Measurements from ENCODE around the gene ZFHX2.
"Not testable (repeated sequence)": the region's sequence is repeated elsewhere in the genome, so short reads cannot be mapped to it uniquely, and the experiment has no call there.

Gene ZFHX2

GRCh38 chr14:23551266-23552028 is at the start of gene ZFHX2:
TSS of gene ZFHX2 (minus strand) at chr14:23551765. CDS start at chr14:23535325, 16,440 bp downstream.
- Mint-ChIP-seq H3K4me3 (no peak within 1 kb of the TSS), H3K27ac (peak within 1 kb of the TSS; percentile 94), H3K9me3 (ENCODE audit: low read depth) (no peaks in the 10 kb centered on the region), H3K36me3 (no peaks in the 10 kb centered on the region), H3K4me1 (ENCODE audit: low read depth) (peaks cover 10% of the 10 kb centered on the region), H3K27me3 (no peaks in the 10 kb centered on the region)

GRCh38 chr14:23600806-23601205 is 49.2 kb upstream of the ZFHX2 start:
- H3K27ac Mint-ChIP-seq = no peak overlapping the region
- no peak overlapping the region for H3K4me3 Mint-ChIP-seq
- H3K27me3 Mint-ChIP-seq = no peaks in the 10 kb centered on the region
- no peaks in the 10 kb centered on the region for H3K9me3 Mint-ChIP-seq (ENCODE audit: low read depth)
- peaks cover 3% of the 10 kb centered on the region for H3K4me1 Mint-ChIP-seq (ENCODE audit: low read depth)
- H3K36me3 Mint-ChIP-seq = peaks cover 4% of the 10 kb centered on the region

GRCh38 chr14:23600322-23600707 is 48.8 kb upstream of the ZFHX2 start:
- no peaks in the 10 kb centered on the region for H3K27me3 Mint-ChIP-seq
- no peak overlapping the region for H3K27ac Mint-ChIP-seq
- no peaks in the 10 kb centered on the region for H3K4me1 Mint-ChIP-seq (ENCODE audit: low read depth)
- H3K4me3 Mint-ChIP-seq = no peak overlapping the region
- H3K36me3 Mint-ChIP-seq = peaks cover 4% of the 10 kb centered on the region
- H3K9me3 Mint-ChIP-seq (ENCODE audit: low read depth) = no peaks in the 10 kb centered on the region

GRCh38 chr14:23594191-23594590 is 42.6 kb upstream of the ZFHX2 start:
- H3K27ac Mint-ChIP-seq; H3K9me3 Mint-ChIP-seq (ENCODE audit: low read depth); H3K36me3 Mint-ChIP-seq; H3K4me3 Mint-ChIP-seq; H3K4me1 Mint-ChIP-seq (ENCODE audit: low read depth); H3K27me3 Mint-ChIP-seq: not testable (repeated sequence)

GRCh38 chr14:23590198-23590597 is 38.6 kb upstream of the ZFHX2 start:
- Mint-ChIP-seq H3K9me3 (ENCODE audit: low read depth) (no peaks in the 10 kb centered on the region), H3K36me3 (no peaks in the 10 kb centered on the region), H3K4me3 (no peak overlapping the region), H3K27ac (no peak overlapping the region), H3K27me3 (no peaks in the 10 kb centered on the region), H3K4me1 (ENCODE audit: low read depth) (peaks cover 6% of the 10 kb centered on the region)

- Mint-ChIP-seq H3K9me3 (ENCODE audit: low read depth) (no peaks in the 10 kb centered on the region), H3K4me1 (ENCODE audit: low read depth) (peaks cover 6% of the 10 kb centered on the region), H3K27me3 (no peaks in the 10 kb centered on the region), H3K36me3 (no peaks in the 10 kb centered on the region), H3K4me3 (no peak overlapping the region), H3K27ac (no peak overlapping the region)
Measured at GRCh38 chr14:23589606-23590005, 38.0 kb upstream of the ZFHX2 start.

- peaks cover 6% of the 10 kb centered on the region for H3K4me1 Mint-ChIP-seq (ENCODE audit: low read depth)
- no peak overlapping the region for H3K4me3 Mint-ChIP-seq
- no peaks in the 10 kb centered on the region for H3K36me3 Mint-ChIP-seq
- no peak overlapping the region for H3K27ac Mint-ChIP-seq
- H3K9me3 Mint-ChIP-seq (ENCODE audit: low read depth) = no peaks in the 10 kb centered on the region
- no peaks in the 10 kb centered on the region for H3K27me3 Mint-ChIP-seq
Measured at GRCh38 chr14:23588884-23589598, 37.5 kb upstream of the ZFHX2 start.

- H3K36me3 Mint-ChIP-seq; H3K9me3 Mint-ChIP-seq (ENCODE audit: low read depth); H3K27ac Mint-ChIP-seq; H3K4me3 Mint-ChIP-seq; H3K4me1 Mint-ChIP-seq (ENCODE audit: low read depth); H3K27me3 Mint-ChIP-seq: not testable (repeated sequence)
Measured at GRCh38 chr14:23584527-23585203, 33.1 kb upstream of the ZFHX2 start.

- not testable (repeated sequence) for H3K9me3 Mint-ChIP-seq (ENCODE audit: low read depth); H3K4me3 Mint-ChIP-seq; H3K27me3 Mint-ChIP-seq; H3K36me3 Mint-ChIP-seq; H3K4me1 Mint-ChIP-seq (ENCODE audit: low read depth); H3K27ac Mint-ChIP-seq
Measured at GRCh38 chr14:23583761-23584526, 32.4 kb upstream of the ZFHX2 start.

GRCh38 chr14:23582906-23583760 is 31.6 kb upstream of the ZFHX2 start:
- Mint-ChIP-seq H3K27me3 (peaks cover 9% of the 10 kb centered on the region), H3K36me3 (no peaks in the 10 kb centered on the region), H3K27ac (no peak overlapping the region)

GRCh38 chr14:23580948-23581281 is 29.4 kb upstream of the ZFHX2 start:
- Mint-ChIP-seq H3K4me3 (no peak overlapping the region), H3K27me3 (peaks cover 16% of the 10 kb centered on the region), H3K36me3 (no peaks in the 10 kb centered on the region), H3K9me3 (ENCODE audit: low read depth) (no peaks in the 10 kb centered on the region), H3K4me1 (ENCODE audit: low read depth) (peaks cover 14% of the 10 kb centered on the region), H3K27ac (no peak overlapping the region)

More at GRCh38 chr14:23582906-23583760, 31.6 kb upstream of the ZFHX2 start:
- H3K4me1 Mint-ChIP-seq (ENCODE audit: low read depth) = peaks cover 7% of the 10 kb centered on the region
- no peak overlapping the region for H3K4me3 Mint-ChIP-seq
- no peaks in the 10 kb centered on the region for H3K9me3 Mint-ChIP-seq (ENCODE audit: low read depth)

GRCh38 chr14:23580152-23580926 is 28.8 kb upstream of the ZFHX2 start:
- Mint-ChIP-seq H3K4me1 (ENCODE audit: low read depth) (peaks cover 14% of the 10 kb centered on the region), H3K4me3 (no peak overlapping the region), H3K36me3 (no peaks in the 10 kb centered on the region), H3K27me3 (peaks cover 17% of the 10 kb centered on the region), H3K9me3 (ENCODE audit: low read depth) (no peaks in the 10 kb centered on the region), H3K27ac (no peak overlapping the region)

GRCh38 chr14:23579739-23580138 is 28.2 kb upstream of the ZFHX2 start:
- peaks cover 21% of the 10 kb centered on the region for H3K27me3 Mint-ChIP-seq
- peaks cover 19% of the 10 kb centered on the region for H3K4me1 Mint-ChIP-seq (ENCODE audit: low read depth)
- no peak overlapping the region for H3K4me3 Mint-ChIP-seq
- H3K9me3 Mint-ChIP-seq (ENCODE audit: low read depth) = no peaks in the 10 kb centered on the region
- no peak overlapping the region for H3K27ac Mint-ChIP-seq
- H3K36me3 Mint-ChIP-seq = no peaks in the 10 kb centered on the region

GRCh38 chr14:23579311-23579630 is 27.7 kb upstream of the ZFHX2 start:
- Mint-ChIP-seq H3K36me3 (no peaks in the 10 kb centered on the region), H3K4me1 (ENCODE audit: low read depth) (peaks cover 20% of the 10 kb centered on the region), H3K27me3 (peaks cover 24% of the 10 kb centered on the region), H3K9me3 (ENCODE audit: low read depth) (no peaks in the 10 kb centered on the region), H3K4me3 (no peak overlapping the region), H3K27ac (no peak overlapping the region)

Measured in activated naive CD8-positive, alpha-beta T cell (primary cell).